Measurements from ENCODE around the gene KLRC3.
"Not testable (repeated sequence)": the region's sequence is repeated elsewhere in the genome, so short reads cannot be mapped to it uniquely, and the experiment has no call there.

The KLRC3 gene

DNA sequence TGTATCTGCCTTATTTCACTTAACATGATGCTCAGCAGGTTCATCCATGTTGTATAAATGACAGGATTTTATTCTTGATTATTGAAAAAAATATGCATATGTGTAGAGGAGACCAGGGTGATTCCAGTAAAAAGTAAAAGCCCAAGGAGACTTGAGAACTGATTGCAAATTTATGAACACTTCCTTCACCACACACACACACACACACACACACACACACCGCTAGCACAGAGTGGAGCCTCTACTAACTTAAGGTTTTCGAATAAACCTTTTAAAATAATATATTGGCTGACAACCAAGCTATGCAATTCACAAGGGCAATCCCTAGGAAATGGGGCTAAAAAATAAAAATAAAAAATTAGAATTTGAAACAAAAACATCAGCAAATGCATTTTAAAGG, 22.2 kb downstream of the KLRC3 start:
- no peak for DNase-seq

DNA sequence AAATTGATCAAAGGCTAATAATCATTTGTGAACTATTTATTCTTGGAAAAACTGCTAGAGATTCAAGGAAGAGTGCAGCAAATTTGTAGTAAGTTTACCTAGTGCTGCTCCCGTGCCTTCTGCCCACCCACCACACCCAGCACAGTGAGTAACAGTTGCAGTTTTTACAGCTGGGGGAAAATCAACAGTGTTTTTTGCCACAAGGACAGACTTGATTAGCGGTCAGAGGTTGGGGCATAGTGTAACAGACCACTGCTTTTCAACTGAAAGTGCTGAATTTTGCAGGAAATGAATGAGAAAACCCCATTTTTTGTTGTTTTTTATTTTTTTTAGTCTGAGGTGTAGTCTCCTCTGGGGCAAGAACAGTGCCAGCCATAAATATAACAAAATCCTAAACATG, 23.1 kb downstream of the KLRC3 start:
- no peak for DNase-seq

DNA sequence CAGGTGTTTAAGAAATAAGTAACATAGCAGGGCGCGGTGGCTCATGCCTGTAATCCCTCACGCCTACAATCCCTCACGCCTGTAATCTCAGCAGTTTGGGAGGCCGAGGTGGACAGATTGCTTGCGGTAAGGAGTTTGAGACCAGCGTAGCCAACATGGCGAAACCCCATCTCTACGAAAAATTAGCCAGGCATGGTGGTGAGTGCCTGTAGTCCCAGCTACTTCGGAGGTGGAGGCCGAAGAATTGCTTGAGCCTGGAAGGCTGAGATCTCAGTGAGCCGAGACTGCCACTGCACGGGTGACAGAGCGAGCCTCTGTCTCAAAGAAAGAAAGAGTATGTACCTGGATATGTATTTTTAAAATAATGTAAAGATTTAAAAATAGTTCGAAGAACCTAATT, 24.2 kb downstream of the KLRC3 start:
- not testable (repeated sequence) for DNase-seq

DNA sequence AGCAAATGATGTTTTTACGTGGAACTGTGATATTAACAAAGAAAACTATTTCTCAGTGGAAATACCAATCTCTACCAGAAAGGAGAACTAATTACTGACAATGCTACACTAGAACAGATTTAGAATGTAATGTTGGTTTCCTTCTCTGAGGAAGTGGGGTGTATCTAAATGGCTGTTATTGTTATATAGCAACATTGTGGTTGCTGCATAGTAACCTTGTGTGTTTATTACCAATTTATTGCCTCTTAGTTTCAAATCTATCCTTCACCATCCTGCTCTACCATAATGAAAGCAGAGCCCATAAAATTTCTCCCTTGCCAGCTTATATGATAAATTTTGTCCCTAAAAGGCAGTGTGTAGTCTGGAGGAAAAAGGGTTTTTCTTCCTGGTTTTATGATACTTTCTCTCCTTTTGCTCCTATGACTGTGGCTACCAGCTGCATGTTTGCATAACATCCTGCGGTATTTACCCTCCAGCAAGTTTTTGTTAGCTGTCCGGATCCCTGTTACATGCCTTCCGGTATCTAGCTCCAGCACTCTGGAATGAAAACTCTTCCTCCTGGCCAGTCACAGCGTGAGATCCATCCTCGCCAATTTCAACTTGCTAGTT, 24.9 kb downstream of the KLRC3 start:
- DNase-seq: no peak

DNA sequence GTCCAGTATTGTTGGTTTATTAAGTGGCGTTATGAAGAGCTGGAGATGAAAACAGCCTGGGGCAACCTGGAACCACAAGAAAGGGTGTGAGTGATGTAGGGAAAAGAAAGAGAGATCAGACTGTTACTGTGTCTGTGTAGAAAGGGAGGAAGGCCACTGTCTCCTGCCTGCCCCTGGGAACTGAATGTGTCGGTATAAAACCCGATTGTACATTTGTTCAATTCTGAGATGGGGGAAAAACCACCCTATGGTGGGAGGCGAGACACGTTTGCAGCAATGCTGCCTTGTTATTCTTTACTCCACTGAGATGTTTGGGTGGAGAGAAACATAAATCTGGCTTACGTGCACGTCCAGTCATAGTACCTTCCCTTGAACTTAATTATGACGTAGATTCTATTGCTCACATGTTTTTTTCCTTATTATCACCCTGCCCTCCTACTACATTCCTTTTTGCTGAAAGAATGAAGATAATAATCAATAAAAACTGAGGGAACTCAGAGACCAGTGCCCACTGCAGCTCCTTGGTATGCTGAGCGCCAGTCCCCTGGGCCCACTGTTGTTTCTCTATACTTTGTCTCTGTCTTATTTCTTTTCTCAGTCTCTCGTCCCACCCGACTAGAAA, 25.8 kb downstream of the KLRC3 start:
- not testable (repeated sequence) for DNase-seq

DNA sequence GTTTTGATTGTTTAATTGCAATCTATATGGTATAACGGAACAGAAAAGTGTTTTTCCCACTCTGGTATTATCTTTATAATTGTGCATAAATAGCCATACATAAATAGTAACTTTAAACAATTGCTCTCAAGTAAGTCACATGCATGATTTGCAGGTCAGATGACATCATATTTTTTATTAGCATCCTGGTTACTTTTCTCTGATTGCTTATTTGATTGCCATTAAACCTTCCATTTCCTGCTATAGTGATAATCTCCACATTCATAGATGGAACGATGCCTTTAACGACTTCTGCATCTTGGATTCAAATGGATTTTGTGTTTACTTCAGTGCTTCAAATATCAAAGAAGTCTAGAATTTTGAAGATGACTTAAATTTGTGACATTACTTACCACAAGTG, 27.1 kb downstream of the KLRC3 start:
- DNase-seq: no peak

DNA sequence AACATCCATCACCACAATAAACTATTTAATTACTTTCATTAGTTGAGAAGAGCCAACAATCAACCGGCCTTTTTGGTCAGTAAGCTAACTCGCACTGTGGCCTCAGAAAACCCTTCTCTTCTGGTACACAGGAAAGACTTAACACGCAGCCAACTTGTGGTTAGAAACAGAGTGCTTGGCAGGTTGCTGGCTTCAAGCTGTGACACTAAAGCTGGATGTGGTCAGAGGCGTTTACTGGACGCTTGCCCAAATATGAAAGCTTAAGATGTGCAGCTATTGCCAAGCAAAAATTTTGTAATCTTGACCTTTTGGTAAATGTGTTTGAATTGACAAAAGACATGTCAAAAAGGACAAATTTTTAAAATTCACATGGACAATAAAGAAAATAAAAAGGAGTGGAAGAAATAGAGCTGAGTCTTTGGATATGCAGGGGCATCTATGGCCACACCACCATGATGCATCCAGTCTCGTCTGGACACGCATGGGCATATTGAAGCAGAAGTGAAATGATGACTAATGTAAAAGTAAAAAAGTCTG, 27.9 kb downstream of the KLRC3 start:
- peak; percentile 21 for DNase-seq

DNA sequence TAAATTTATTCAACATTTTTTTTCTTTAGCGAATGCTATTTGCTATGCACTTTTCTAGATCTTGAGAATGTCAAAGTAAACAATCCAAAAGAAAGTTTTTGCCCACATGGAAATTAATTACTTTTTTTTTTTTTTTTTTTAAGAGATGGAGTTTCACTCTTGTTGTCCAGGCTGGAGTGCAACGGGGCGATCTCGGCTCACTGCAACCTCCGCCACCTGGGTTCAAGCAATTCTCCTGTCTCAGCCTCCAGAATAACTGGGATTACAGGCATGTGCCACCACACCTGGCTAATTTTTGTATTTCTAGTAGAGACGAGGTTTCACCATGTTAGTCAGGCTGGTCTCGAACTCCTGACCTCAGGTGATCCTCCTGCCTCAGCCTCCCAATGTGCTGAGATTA, 29.4 kb downstream of the KLRC3 start:
- DNase-seq: not testable (repeated sequence)

DNA sequence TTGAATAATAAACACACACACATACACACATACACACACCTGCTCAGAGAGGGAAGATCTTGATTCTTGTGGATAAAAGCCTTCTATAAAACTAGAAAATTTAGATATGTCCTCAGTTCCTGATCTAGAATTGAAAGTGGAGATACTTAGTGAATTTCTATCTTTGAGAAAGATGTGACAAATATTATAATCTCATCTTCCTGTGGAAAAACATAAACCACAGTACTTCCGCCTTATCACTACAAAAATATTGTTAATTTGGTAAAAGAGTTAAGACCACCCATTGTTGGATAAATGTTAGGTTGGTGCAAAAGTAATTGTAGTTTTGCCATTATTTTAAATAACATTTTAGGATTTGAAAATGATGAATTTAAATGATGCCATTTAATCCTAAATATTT, 30.5 kb downstream of the KLRC3 start, which contains the start of gene KLRK1:
Gene KLRK1, minus strand, starts transcription at position 138 of the 400 bp plus-strand sequence. CDS start 1,231 bp downstream, outside the sequence.
- DNase-seq: no peak

DNA sequence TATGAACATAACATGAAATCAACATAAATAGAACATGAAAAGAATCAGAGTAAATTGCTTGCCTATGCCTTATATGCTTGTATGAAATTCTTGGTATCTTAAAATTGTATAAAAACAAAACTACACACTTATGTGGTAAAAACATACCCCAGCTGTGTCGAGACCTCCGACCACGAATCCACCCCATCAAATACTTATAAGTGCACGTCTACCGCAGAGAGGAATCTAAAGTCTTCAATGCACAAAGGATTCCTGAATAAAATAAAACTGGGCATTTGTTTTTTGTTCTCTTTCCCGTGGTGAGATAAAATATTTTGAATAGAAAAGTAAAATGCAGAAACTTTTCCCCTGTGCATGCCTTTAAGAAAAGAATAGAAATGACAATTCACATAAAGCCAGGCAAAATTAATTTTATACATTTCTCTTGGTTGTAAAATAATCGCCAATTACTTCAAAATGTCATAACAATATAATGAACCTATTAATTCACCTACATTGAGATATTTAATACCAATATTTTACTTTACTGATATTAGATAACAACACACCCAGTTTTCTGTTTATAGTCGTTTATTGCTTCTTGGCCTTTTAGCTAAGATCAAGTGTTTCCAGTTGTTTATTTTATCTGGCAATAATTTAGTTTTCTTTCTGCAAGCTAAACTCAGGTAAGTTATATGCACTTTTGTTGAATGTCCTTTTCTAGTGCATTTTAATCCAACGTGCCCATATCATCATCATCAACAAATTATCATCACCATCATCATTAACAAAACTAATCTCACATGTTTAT, 31.6 kb downstream of the KLRC3 start:
- no peak for DNase-seq

DNA sequence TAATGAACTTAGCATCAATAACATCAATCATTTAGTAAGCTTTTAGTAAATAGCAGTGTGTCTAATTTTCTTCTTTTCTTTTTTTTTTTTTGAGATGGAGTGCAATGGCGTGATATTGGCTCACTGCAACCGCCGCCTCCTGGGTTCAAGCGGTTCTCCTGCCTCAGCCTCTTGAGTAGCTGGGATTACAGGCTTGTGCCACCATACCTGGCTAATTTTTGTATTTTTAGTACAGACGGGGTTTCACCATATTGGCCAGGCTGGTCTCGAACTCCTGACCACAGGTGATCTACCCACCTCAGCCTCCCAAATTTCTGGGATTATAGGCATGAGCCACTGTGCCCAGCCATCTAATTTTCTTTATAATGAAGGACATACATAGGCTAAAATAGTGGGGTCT, 32.9 kb downstream of the KLRC3 start:
- DNase-seq: not testable (repeated sequence)

DNA sequence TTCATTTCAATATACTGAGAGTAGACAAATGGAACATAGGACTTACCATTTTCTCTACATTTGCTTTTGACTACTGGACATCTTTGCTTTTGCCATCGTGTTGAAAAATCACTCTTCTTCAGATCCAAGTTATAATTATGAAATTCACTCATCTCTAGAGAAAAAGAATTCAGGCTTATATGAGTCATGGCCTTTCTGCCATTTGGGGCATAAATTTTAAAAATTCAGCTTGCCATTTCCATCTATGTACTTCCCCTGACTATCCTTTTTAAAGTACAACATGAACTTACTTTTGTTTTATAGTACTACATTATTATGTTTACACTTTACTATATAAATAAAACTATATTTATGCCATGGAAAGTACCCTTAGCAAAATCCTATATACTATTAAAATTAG, 33.5 kb downstream of the KLRC3 start:
- no peak for DNase-seq

DNA sequence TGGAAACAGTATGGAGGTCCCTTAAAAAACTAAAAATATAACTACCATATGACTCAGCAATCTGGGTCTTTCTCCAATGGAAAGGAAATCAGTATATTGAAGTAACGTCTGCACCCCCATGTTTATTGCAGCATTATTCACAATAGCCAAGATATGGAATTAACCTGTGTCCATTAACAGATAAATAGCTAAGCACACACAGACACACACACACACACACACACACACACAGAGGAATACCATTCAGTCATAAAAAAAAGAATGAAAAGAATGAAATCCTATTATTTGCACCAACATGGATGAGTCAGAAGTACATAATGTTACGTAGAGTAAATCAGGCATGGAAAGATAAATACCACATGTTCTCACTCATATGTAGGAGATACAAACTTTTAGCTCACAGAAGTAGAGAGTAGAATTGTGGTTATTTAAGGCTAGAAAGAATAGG, 35.2 kb downstream of the KLRC3 start:
- peak; percentile 25 for DNase-seq

DNA sequence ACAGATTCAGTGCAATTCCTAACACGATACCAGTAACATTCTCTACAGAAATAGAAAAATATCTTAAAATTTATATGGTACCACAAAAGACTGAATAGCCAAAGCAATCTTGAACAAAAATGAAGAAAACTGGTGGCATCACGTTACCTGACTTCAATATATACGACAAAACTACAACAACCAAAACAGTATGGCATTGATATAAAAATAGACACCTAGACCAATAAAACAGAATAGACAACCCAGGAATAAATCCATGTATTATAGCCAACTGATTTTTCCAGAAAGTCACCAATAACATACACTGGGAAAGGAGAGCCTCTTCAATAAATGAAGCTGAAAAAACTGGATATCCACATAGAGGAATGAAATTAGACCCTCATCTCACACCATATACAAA, 36.2 kb downstream of the KLRC3 start:
- no peak for DNase-seq

DNA sequence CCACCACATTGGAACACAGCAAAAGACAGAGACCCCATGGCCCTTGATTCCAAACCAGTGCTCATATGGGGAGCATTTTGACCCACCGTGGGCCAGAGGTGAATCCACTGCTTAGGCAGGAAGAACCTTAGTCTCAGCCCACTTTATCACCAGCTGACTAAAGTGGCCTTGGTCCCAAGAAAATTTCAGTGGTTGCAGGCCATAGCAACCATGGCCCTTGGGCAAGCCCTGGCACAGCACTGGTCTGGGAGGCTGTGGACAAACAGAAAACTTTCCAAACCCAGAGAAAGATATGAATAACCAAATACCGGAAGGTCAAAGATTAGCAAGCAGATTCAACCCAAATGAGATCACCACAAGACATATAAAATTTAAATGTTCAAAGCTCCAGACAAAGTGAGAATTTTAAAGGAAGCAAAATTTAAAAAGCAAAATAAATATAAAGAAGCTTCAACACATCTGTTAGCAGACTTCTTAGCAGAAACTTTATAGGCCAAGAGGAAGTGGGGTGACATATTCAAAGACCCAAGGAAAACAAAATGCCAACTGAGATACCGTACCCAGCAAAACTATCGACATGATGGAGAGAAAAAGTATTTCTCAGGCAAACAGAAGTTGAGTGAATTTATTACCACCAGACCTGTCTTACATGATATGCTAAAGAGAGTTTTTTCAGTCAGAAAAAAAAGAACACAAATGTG, 38.3 kb downstream of the KLRC3 start:
- DNase-seq: no peak

DNA sequence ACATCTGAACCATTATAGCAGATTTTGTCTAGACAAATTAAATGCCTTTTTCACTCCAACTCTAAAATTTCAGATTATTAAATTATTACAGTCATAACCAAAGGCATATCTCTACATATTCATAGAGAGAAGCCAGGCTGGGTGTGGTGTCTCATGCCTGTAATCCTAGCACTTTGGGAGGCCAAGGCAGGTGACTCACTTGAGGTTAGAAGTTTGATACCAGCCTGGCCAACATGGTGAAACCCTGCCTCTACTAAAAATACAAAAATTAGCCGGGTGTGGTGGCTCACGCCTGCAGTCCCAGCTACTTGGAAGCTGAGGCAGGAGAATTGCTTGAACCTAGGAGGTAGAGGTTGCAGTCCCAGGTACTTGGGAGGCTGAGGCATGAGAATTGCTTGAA, 41.7 kb downstream of the KLRC3 start:
- DNase-seq: not testable (repeated sequence)

DNA sequence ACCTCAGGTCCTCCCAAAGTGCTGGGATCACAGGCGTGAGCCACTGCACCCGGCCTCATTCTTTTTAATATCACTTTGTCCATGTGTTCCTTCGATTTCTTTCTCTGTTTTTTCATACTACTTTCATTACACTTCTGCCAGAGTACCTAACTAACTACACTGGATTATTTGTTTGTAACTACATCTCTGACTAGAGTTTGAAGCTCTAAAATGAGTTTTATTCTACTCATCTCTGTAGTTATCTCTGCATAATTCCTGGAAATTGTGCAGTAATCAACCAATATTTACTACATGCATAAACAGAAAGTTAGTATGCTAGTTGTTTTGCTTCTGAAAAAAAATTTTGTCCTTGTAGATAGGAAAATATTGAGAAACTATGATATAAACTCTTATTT, 45.8 kb downstream of the KLRC3 start:
- DNase-seq: no peak

DNA sequence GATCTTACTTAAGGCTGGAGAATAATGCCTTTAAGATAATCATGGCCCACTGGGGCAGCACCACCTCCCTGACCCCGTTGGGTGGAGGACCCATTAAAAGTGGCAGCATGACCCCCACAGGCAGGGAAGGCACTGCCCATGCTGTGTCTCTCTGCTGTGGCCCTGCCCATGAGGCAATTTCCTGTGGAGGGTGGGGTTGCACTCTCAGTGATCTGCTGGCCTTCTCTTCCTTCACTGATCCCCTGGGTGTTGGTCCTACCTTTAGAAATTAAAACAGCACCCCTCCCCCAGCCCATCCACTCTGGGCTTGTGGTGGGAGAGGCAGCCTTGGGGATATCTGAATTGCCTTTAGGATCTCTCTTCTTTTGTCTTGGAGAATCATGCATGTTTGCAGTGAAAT, 47.8 kb downstream of the KLRC3 start:
- no peak for DNase-seq

DNA sequence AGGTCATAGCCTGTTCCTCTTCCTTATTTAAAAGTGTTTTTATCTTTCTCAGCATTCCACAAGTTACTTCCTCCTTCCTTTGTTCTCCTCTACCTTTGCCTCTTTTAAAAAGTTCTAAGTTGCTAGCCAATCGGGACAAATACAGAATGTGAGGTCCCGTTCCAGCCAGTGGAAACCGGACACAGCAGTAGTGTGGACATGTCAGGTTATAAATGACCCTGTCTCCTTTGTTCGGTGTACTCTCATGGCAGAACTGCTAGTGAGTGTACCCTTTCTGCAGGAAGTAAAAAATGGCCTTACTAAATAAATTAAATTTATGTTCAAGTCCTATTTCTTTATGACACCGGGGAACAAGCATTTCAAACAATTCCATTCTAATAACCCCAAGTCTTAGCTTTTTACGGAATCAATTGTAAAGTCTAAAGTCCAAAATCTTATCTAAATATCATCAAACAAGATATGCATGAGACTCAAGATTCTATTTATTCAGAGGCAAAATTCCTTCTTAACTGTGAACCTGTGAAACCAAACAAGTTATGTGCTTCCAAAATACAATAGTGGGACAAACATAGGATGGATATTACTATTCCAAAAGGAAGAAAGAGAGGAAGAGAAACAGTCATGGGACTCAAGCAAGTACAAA, 48.4 kb downstream of the KLRC3 start:
- DNase-seq: not testable (repeated sequence)

DNA sequence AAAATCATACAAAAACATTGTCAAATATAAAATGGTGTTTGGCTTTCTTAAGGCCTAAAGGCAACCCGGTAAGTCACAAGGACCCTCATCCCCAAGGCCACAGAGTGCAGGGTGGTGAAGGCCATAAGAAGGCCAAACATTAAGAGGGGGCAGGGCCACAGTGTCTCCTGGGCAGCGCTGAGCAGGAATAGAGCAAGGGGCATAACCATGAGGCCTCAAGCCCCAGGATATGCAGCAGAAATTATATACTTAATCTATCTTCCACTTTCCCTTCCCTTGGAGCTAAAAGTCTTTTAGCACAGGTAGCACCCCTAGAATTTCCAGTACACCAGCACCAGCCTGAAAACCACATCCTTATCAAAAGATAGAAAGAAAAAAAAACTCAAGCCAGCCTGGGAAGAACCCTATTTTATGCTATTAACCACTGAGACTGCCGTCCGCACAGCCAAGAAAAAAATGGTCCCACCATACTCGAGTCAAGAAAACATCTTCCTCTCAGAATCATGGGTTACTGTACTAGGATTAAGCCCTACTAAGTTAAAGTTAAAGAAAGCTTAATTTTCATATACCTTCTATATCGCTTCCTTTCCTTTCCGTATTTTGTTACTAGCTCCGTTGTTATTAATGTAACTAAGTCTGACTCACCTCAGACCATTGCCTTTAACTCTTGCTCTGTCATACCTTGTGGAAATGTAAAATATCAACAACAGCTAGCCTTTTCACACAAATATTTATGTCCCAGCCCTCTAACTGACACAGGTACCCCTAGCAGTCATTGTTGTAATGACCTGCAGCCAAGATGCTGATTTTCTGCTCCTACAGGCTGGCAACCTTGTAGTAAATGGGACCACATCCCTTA, 50.6 kb downstream of the KLRC3 start:
- no peak for DNase-seq

All from NCI-H345 (cell line).